Breast epithelium (tissue), 3 donors: ENCODE results near the gene VPS33B.

Experiments
- CTCF ChIP-seq, 3 donors: fragments of 450-650 bp; IDR thresholded peaks; one replicate each; pipeline ENCODE4 v1.5.1; 2016 to 2017; ENCODE audit warnings: antibody characterized with exemption in 3 of 3, mild to moderate bottlenecking in 3 of 3, moderate library complexity in 3 of 3
- POLR2A ChIP-seq: fragments of 450-650 bp; IDR thresholded peaks from one replicate; pipeline ENCODE4 v1.6.1; 2016; ENCODE audit warnings: antibody characterized with exemption, mild to moderate bottlenecking, moderate library complexity
- POLR2AphosphoS5 ChIP-seq, 3 donors: sonication (generic); formaldehyde crosslinking; IDR thresholded peaks; one replicate each; pipeline ENCODE4 v1.6.1; 2017; ENCODE audit warnings: antibody characterized with exemption in 3 of 3

GRCh38 chr15:90954712-90955623, 67.4 kb downstream of the VPS33B start, which contains the start of gene RCCD1:
- TF ChIP-seq CTCF (IDR thresholded peaks at IDR 0.05) (no peak), POLR2A (peak; percentile 31), POLR2AphosphoS5 (IDR thresholded peaks at IDR 0.05) (peak; percentile 60 to 82 (median 80))
